ENCODE results near the gene WFIKKN1.

DNA sequence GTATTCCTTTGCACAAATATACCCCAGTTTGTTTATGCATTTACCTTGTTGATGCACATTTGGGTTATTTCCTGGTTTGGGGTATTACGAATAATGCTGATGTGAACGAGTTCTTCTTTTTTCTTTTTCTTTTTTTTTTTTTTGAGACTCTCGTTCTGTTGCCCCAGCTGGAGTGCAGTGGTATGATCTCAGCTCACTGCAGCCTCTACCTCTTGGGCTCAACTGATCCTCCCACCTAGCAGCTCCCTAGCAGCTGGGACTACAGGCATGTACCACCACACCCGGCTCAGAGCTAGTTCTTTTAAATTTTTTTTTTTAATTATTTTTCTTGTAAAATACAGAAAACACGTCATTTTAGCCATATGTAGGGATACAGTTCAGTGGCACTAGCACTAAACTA is 26.9 kb upstream of the WFIKKN1 start:
- TF ChIP-seq POLR2A (IDR thresholded peaks at IDR 0.05): no peak
- TF ChIP-seq, protein P1, sequence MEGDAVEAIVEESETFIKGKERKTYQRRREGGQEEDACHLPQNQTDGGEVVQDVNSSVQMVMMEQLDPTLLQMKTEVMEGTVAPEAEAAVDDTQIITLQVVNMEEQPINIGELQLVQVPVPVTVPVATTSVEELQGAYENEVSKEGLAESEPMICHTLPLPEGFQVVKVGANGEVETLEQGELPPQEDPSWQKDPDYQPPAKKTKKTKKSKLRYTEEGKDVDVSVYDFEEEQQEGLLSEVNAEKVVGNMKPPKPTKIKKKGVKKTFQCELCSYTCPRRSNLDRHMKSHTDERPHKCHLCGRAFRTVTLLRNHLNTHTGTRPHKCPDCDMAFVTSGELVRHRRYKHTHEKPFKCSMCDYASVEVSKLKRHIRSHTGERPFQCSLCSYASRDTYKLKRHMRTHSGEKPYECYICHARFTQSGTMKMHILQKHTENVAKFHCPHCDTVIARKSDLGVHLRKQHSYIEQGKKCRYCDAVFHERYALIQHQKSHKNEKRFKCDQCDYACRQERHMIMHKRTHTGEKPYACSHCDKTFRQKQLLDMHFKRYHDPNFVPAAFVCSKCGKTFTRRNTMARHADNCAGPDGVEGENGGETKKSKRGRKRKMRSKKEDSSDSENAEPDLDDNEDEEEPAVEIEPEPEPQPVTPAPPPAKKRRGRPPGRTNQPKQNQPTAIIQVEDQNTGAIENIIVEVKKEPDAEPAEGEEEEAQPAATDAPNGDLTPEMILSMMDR (IDR thresholded peaks at IDR 0.05 in 8 of 11, conservative IDR thresholded peaks at IDR 0.05 in 3 of 11): no peak

All from spleen (tissue), 7 donors.